ENCODE data around the gene TEKT5. TPM values are rescaled to one million over a fixed set of nuclear protein-coding genes. Genes with fewer than 3 reads are reported as not detected.
A peak's percentile ranks its signal among the peaks of the same experiment; 100 is the strongest.

The TEKT5 gene
- total RNA-seq, 2 donors from 2014 or later, result not detected

GRCh38 chr16:10579575-10579964, 115.2 kb downstream of the TEKT5 start:
- ATAC-seq (no peak), DNase-seq (no peak)
- peak overlapping the region; percentile 25 for H3K4me3 Mint-ChIP-seq
- H3K36me3 Mint-ChIP-seq (ENCODE audit: low read depth), result peaks cover 2% of the 10 kb centered on the region
- H3K9me3 ChIP-seq (ENCODE audit: control insufficient read depth, low read length, poor library complexity, severe bottlenecking), result no peaks in the 10 kb centered on the region
- no peaks in the 10 kb centered on the region for H3K4me1 Mint-ChIP-seq
- H3K27ac Mint-ChIP-seq, result no peak overlapping the region
- peaks cover 65% of the 10 kb centered on the region for H3K27me3 Mint-ChIP-seq

- no peak for ATAC-seq
- H3K36me3 Mint-ChIP-seq (ENCODE audit: low read depth), result peaks cover 2% of the 10 kb centered on the region
These were observed 116.0 kb downstream of the TEKT5 start for GRCh38 chr16:10578474-10579316.

More at GRCh38 chr16:10578474-10579316, 116.0 kb downstream of the TEKT5 start:
- Mint-ChIP-seq H3K4me1 (no peaks in the 10 kb centered on the region), H3K27me3 (peaks cover 56% of the 10 kb centered on the region), H3K27ac (no peak overlapping the region), H3K4me3 (no peak overlapping the region)
- H3K9me3 ChIP-seq (ENCODE audit: control insufficient read depth, low read length, poor library complexity, severe bottlenecking), result no peaks in the 10 kb centered on the region
- no peak for DNase-seq

Other genes with a start within 250 kb of the TEKT5 start
- not detected for gene EMP2, start 114.3 kb downstream of the TEKT5 start, total RNA-seq
- 10 to 100 TPM; 19.2 to 21.0 TPM for gene NUBP1, start 48.9 kb upstream of the TEKT5 start, total RNA-seq
- gene TVP23A, start 123.9 kb upstream of the TEKT5 start, total RNA-seq, result not detected
- 10 to 100 TPM in 1 of 2 donors, 1 to 10 TPM in 1; 9.7 to 25.3 TPM for gene CIITA, start 182.3 kb upstream of the TEKT5 start, total RNA-seq
- 10 to 100 TPM; 14.2 to 15.1 TPM for gene DEXI, start 247.5 kb upstream of the TEKT5 start, total RNA-seq
- 10 to 100 TPM; 31.1 to 32.0 TPM for gene CLEC16A, start 249.6 kb upstream of the TEKT5 start, total RNA-seq

Data from T-helper 17 cell (primary cell).